Measurements from ENCODE around the gene TCF4.

The TCF4 gene

DNA sequence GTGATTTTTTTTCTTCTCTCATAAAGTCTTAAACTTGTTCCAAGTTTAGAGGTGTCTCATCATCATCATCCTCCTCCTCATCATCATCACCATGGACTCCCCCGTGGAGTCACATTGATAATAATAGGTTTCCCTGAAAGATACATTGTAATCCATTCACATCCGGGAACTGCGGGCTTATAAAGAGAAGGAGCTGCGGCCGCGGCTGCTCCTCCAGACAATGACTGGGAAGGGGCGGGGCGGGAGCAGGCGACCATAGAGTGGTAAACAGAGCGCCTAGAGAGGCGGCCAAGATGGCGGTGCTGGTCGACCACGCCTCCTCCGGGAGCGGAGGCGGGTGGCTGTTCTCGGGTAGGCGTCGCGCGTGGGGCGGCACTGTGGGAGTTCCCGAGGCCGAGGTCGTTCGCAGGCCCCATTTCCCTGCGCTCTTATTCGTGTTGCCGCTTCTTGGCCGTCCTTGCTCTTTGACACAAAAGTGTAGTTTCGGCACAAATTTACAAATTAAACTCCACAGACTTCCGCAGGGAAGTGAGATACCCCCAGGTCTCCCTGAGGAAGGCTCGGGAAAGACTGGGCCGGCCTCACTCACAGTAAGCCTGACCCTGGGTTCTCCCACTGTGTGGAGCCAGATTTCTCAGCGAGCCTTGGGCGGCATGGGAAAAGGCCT, 1.8 kb upstream of the TCF4 start:
- peak; percentile 98 for DNase-seq (ENCODE audit: low read depth, low spot score)
- in situ Hi-C loops (cut with HindIII; ENCODE audit: low sequenced_read_pairs), result no loop called here
- H3K4me3 ChIP-seq (ENCODE audit: low read depth, low read length), result peak overlapping the region; percentile 79
- TF ChIP-seq CTCF (IDR thresholded peaks at IDR 0.05; ENCODE audit: low read depth, low read length), result no peak

GRCh38 chr18:55588870-55589595, 1.0 kb upstream of the TCF4 start:
- H3K4me3 ChIP-seq (ENCODE audit: low read depth, low read length), result peak overlapping the region; percentile 79
- TF ChIP-seq CTCF (IDR thresholded peaks at IDR 0.05; ENCODE audit: low read depth, low read length), result no peak
- in situ Hi-C loops (cut with HindIII; ENCODE audit: low sequenced_read_pairs), result no loop called here
- peak; percentile 53 for DNase-seq (ENCODE audit: low read depth, low spot score)

- in situ Hi-C loops (cut with HindIII; ENCODE audit: low sequenced_read_pairs), result no loop called here
- DNase-seq (ENCODE audit: low read depth, low spot score), result peak; percentile 56
- TF ChIP-seq CTCF (IDR thresholded peaks at IDR 0.05; ENCODE audit: low read depth, low read length), result no peak
- H3K4me3 ChIP-seq (ENCODE audit: low read depth, low read length), result peak overlapping the region; percentile 79
Measured at GRCh38 chr18:55587418-55588110, 428 bp downstream of the TCF4 start.

- in situ Hi-C loops (cut with HindIII; ENCODE audit: low sequenced_read_pairs), result no loop called here
- peak; percentile 59 for DNase-seq (ENCODE audit: low read depth, low spot score)
- TF ChIP-seq CTCF (IDR thresholded peaks at IDR 0.05; ENCODE audit: low read depth, low read length), result no peak
- H3K4me3 ChIP-seq (ENCODE audit: low read depth, low read length), result peak overlapping the region; percentile 79
Measured at GRCh38 chr18:55585920-55586561, 2.0 kb downstream of the TCF4 start.

- DNase-seq (ENCODE audit: low read depth, low spot score), result peak; percentile 18
- in situ Hi-C loops (cut with HindIII; ENCODE audit: low sequenced_read_pairs), result no loop called here
Measured at GRCh38 chr18:55585065-55585919, 2.7 kb downstream of the TCF4 start.

More at GRCh38 chr18:55585065-55585919, 2.7 kb downstream of the TCF4 start:
- no peak for TF ChIP-seq CTCF (IDR thresholded peaks at IDR 0.05; ENCODE audit: low read depth, low read length)
- peak overlapping the region; percentile 79 for H3K4me3 ChIP-seq (ENCODE audit: low read depth, low read length)

Data from astrocyte of the spinal cord (primary cell).